NCI-H1048 (cell line): ENCODE results near the gene MYMX.
"Not testable (repeated sequence)": the region's sequence is repeated elsewhere in the genome, so short reads cannot be mapped to it uniquely, and the experiment has no call there.

ENCODE experiments used
- DNase-seq: peaks from one replicate; lab custom pipeline; 2025; lab: John Stamatoyannopoulos, UW

The MYMX gene

GRCh38 chr6:44216677-44217331 lies at the start of gene MYMX:
Gene MYMX, plus strand, starts transcription at chr6:44216926. Its CDS starts 546 bp downstream, at chr6:44217472.
- DNase-seq, result no peak

GRCh38 chr6:44167567-44167966 lies 49.2 kb upstream of the MYMX start:
- no peak for DNase-seq

- no peak for DNase-seq
Measured at GRCh38 chr6:44169154-44169553, 47.6 kb upstream of the MYMX start.

GRCh38 chr6:44169886-44170570 lies 46.7 kb upstream of the MYMX start:
- DNase-seq, result no peak

- DNase-seq, result no peak
Measured at GRCh38 chr6:44171899-44172546, 44.7 kb upstream of the MYMX start.

- no peak for DNase-seq
Measured at GRCh38 chr6:44172731-44173500, 43.8 kb upstream of the MYMX start.

GRCh38 chr6:44176130-44176761 lies 40.5 kb upstream of the MYMX start:
- DNase-seq, result no peak

GRCh38 chr6:44176762-44177509 lies 39.8 kb upstream of the MYMX start:
- no peak for DNase-seq

GRCh38 chr6:44177691-44178423 lies 38.9 kb upstream of the MYMX start:
- no peak for DNase-seq

- DNase-seq, result no peak
Measured at GRCh38 chr6:44178424-44179071, 38.2 kb upstream of the MYMX start.

- DNase-seq, result no peak
Measured at GRCh38 chr6:44179072-44179536, 37.6 kb upstream of the MYMX start.

GRCh38 chr6:44179648-44180047 lies 37.1 kb upstream of the MYMX start:
- no peak for DNase-seq

- no peak for DNase-seq
Measured at GRCh38 chr6:44180406-44180805, 36.3 kb upstream of the MYMX start.

- no peak for DNase-seq
Measured at GRCh38 chr6:44180886-44181285, 35.8 kb upstream of the MYMX start.

GRCh38 chr6:44181784-44182183 lies 34.9 kb upstream of the MYMX start:
- not testable (repeated sequence) for DNase-seq

GRCh38 chr6:44182911-44183390 lies 33.8 kb upstream of the MYMX start:
- DNase-seq, result no peak

GRCh38 chr6:44183783-44184182 lies 32.9 kb upstream of the MYMX start:
- no peak for DNase-seq

- not testable (repeated sequence) for DNase-seq
Measured at GRCh38 chr6:44185356-44185755, 31.4 kb upstream of the MYMX start.

- no peak for DNase-seq
Measured at GRCh38 chr6:44185953-44186634, 30.6 kb upstream of the MYMX start.
